Transverse colon (tissue), 4 donors: ENCODE results near the gene ITGA3. TPM values are rescaled to one million over a fixed set of nuclear protein-coding genes. Genes with fewer than 3 reads are reported as not detected.

ENCODE experiments used
- DNase-seq: peaks from one replicate; pipeline ENCODE4 v3.0.0-alpha.2; 2019
- H3K27ac ChIP-seq, 4 donors: fragments of 200-600 bp; sonication (generic); 2 replicates each; pipeline ENCODE4 v1.5.1; 2016 to 2018; ENCODE audit warnings: inconsistent platforms in 4 of 4
- H3K27me3 ChIP-seq: fragments of 200-600 bp; sonication (generic); 2 replicates; pipeline ENCODE4 v1.5.1; 2017; ENCODE audit warnings: inconsistent platforms
- H3K36me3 ChIP-seq, 4 donors: fragments of 200-600 bp; sonication (generic); 2 replicates each; pipeline ENCODE4 v1.5.1; 2017 to 2019; ENCODE audit warnings: inconsistent platforms in 4 of 4
- H3K4me1 ChIP-seq, 4 donors: fragments of 200-600 bp; sonication (generic); 2 replicates each; pipeline ENCODE4 v1.5.1; 2017 to 2020; ENCODE audit warnings: inconsistent platforms in 4 of 4
- H3K4me3 ChIP-seq, 4 donors: fragments of 200-600 bp; sonication (generic); 1 replicate in 1 of 4; 2 replicates in 3 of 4; pipeline versions ENCODE4 v1.5.1 to v1.6.1; 2017 to 2019; ENCODE audit warnings: inconsistent platforms in 4 of 4
- H3K9me3 ChIP-seq, 2 donors: fragments of 200-600 bp; sonication (generic); 2 replicates each; pipeline ENCODE4 v1.5.1; 2017 to 2019; ENCODE audit warnings: inconsistent platforms in 2 of 2
- CTCF ChIP-seq, 5 experiments: fragments of 200-600 bp in 3 of 5; fragments of 450-650 bp in 2 of 5; sonication (generic) in 3 of 5; IDR thresholded peaks; 1 replicate in 2 of 5; 2 replicates in 3 of 5; pipeline ENCODE4 v1.5.1; 2016 to 2017; ENCODE audit warnings: antibody characterized with exemption in 5 of 5, inconsistent platforms in 3 of 5, mild to moderate bottlenecking in 2 of 5, moderate library complexity in 1 of 5
- EP300 ChIP-seq: sonication (generic); formaldehyde crosslinking; IDR thresholded peaks from one replicate; pipeline ENCODE4 v1.6.1; 2017; ENCODE audit warnings: antibody characterized with exemption, low read depth
- POLR2A ChIP-seq: fragments of 450-650 bp; IDR thresholded peaks from one replicate; pipeline ENCODE4 v1.6.1; 2016; ENCODE audit warnings: antibody characterized with exemption, mild to moderate bottlenecking, moderate library complexity
- POLR2AphosphoS5 ChIP-seq, 3 donors: sonication (generic); formaldehyde crosslinking; IDR thresholded peaks; one replicate each; pipeline ENCODE4 v1.6.1; 2016; ENCODE audit warnings: antibody characterized with exemption in 3 of 3
- WGBS, 2 donors: methylation state at CpG; one replicate each; pipeline ENCODE4 v1.1.5; 2018; ENCODE audit warnings: low coverage in 1 of 2; 5-methylcytosine and 5-hydroxymethylcytosine counted together
- in situ Hi-C, 4 donors: fragments of 200-750 bp; cut with MboI; loops; one replicate each; pipeline versions ENCODE4 v1.15.0 to v1.15.1; 2017; ENCODE audit warnings: low sequenced_read_pairs in 3 of 4, low pct_ligation_motif_present in 1 of 4, low pct_unique_long_range_greater_than_20kb in 1 of 4
- intact Hi-C: fragments of 100-400 bp; cut with DNase I; formaldehyde crosslinking; loops from one replicate; pipeline ENCODE4 v1.15.1; 2023; ENCODE audit warnings: low total_unique reads
- total RNA-seq, 4 donors: library from RNA; depleted of rRNA; stranded (reverse); fragments of >200 nt; gene quantifications; one replicate each; pipeline ENCODE4 v1.1.0, GENCODE V29; 2016

The ITGA3 gene
- total RNA-seq, 4 donors from 2014 or later, result 147 to 294 (median 171) TPM

GRCh38 chr17:50118828-50119218 is 62.9 kb downstream of the ITGA3 start:
- Histone ChIP-seq H3K9me3 (no peaks in the 10 kb centered on the region), H3K27ac (no peak overlapping the region), H3K4me3 (no peak overlapping the region), H3K27me3 (peaks cover 18% of the 10 kb centered on the region), H3K4me1 (peaks cover 3 to 25% (median 10%) of the 10 kb centered on the region in 4 donors), H3K36me3 (no peaks in the 10 kb centered on the region)
- no peak for DNase-seq
- 84% methylated on average over 4 of the region's 4 CpGs; no CpG with 5 or more reads in 1 of the 2 donors for WGBS, 2 donors
- intact Hi-C loops, result no loop called here
- no peak for TF ChIP-seq EP300
- no peak for TF ChIP-seq POLR2A
- TF ChIP-seq POLR2AphosphoS5 (IDR thresholded peaks at IDR 0.05), result no peak
- TF ChIP-seq CTCF (IDR thresholded peaks at IDR 0.05), result no peak
- in situ Hi-C loops, result no loop called here

- DNase-seq, result no peak
- Histone ChIP-seq H3K4me1 (peaks cover 3 to 21% (median 10%) of the 10 kb centered on the region in 4 donors), H3K9me3 (no peaks in the 10 kb centered on the region), H3K27me3 (peaks cover 15% of the 10 kb centered on the region), H3K4me3 (no peak overlapping the region), H3K36me3 (no peaks in the 10 kb centered on the region), H3K27ac (no peak overlapping the region)
- TF ChIP-seq POLR2AphosphoS5 (IDR thresholded peaks at IDR 0.05) (no peak), EP300 (no peak), POLR2A (no peak), CTCF (IDR thresholded peaks at IDR 0.05) (no peak)
- intact Hi-C loops (no loop called here), in situ Hi-C loops (no loop called here)
- 76 to 87% methylated on average over 5 to 7 of the region's 7 CpGs for WGBS, 2 donors
These were observed 64.8 kb downstream of the ITGA3 start for GRCh38 chr17:50120475-50121253.

GRCh38 chr17:50122945-50123344 is 67.0 kb downstream of the ITGA3 start:
- no peak overlapping the region for H3K4me3 ChIP-seq
- H3K27ac ChIP-seq, result no peak overlapping the region
- H3K9me3 ChIP-seq, result no peaks in the 10 kb centered on the region
- H3K4me1 ChIP-seq, result peaks cover 0 to 15% (median 0%) of the 10 kb centered on the region in 4 donors
- no peaks in the 10 kb centered on the region for H3K36me3 ChIP-seq
- in situ Hi-C loops, result no loop called here
- intact Hi-C loops, result no loop called here
- DNase-seq, result no peak
- H3K27me3 ChIP-seq, result peaks cover 7% of the 10 kb centered on the region
- TF ChIP-seq POLR2A (no peak), POLR2AphosphoS5 (IDR thresholded peaks at IDR 0.05) (no peak), CTCF (IDR thresholded peaks at IDR 0.05) (no peak), EP300 (no peak)
- WGBS, 2 donors, result 88 to 100% methylated on average over 2 to 3 of the region's 3 CpGs

GRCh38 chr17:50123649-50124349 is 67.9 kb downstream of the ITGA3 start:
- in situ Hi-C loops (no loop called here), intact Hi-C loops (no loop called here)
- TF ChIP-seq EP300 (no peak), POLR2A (no peak), POLR2AphosphoS5 (IDR thresholded peaks at IDR 0.05) (no peak), CTCF (IDR thresholded peaks at IDR 0.05) (no peak)
- DNase-seq, result no peak
- WGBS, 2 donors, result 40 to 57% methylated on average over 2 to 12 of the region's 12 CpGs
- Histone ChIP-seq H3K27ac (peak overlapping the region in 1 of 4 donors; percentile 42), H3K4me1 (peaks cover 2 to 24% (median 4%) of the 10 kb centered on the region in 4 donors), H3K27me3 (peaks cover 9% of the 10 kb centered on the region), H3K4me3 (no peak overlapping the region), H3K9me3 (no peaks in the 10 kb centered on the region), H3K36me3 (no peaks in the 10 kb centered on the region)
